Measurements from ENCODE around the gene CCDC167.

The CCDC167 gene

DNA sequence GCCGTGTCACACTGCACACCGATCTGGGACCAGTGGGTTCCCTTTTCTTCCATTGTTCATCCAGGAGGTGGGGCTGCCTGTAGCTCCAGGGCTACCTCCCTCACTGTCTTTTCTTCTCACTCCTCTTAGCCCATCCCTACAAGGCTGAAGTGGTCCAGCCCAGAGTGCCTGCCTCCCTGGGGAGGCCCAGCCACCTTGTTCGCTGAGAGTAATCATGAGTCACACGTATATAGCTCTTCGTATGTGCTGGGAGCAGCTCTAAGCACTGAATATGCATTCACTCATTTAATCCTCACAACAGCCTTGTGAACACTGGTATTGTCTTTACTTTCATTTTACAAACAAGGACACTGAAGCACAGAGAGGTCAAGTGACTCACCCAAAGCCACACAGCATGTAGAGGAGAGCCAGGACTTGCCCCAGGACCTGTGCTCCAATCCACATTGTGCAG is 14.7 kb upstream of the CCDC167 start:
- in situ Hi-C loops (cut with HindIII; ENCODE audit: low sequenced_read_pairs): no loop called here
- TF ChIP-seq, protein P1, sequence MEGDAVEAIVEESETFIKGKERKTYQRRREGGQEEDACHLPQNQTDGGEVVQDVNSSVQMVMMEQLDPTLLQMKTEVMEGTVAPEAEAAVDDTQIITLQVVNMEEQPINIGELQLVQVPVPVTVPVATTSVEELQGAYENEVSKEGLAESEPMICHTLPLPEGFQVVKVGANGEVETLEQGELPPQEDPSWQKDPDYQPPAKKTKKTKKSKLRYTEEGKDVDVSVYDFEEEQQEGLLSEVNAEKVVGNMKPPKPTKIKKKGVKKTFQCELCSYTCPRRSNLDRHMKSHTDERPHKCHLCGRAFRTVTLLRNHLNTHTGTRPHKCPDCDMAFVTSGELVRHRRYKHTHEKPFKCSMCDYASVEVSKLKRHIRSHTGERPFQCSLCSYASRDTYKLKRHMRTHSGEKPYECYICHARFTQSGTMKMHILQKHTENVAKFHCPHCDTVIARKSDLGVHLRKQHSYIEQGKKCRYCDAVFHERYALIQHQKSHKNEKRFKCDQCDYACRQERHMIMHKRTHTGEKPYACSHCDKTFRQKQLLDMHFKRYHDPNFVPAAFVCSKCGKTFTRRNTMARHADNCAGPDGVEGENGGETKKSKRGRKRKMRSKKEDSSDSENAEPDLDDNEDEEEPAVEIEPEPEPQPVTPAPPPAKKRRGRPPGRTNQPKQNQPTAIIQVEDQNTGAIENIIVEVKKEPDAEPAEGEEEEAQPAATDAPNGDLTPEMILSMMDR (IDR thresholded peaks at IDR 0.05; ENCODE audit: low read depth, low read length): no peak
- no peak overlapping the region for H3K4me3 ChIP-seq (ENCODE audit: low read depth, low read length)
- peak; percentile 68 for DNase-seq (ENCODE audit: low read depth, low spot score)

DNA sequence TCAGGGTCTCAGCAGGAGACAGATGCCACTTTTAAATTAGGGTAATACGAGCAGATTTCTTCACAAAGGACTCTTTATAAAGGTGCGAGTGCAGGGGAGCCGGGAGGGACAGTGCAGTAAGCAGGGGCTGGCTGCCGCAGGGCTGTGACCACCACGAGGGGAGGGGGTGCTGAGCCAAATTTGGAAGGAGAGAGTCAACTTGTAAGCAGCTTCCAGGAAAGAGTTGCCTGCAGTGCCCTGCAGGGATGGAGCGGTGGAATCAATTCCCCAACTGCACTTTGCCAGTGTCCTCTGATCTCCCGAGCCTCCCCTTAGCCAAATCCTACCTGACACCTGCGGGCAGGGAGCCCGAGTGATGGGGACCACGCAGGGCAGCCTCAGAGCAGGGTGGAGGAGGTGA is 13.9 kb upstream of the CCDC167 start:
- in situ Hi-C loops (cut with HindIII; ENCODE audit: low sequenced_read_pairs): no loop called here
- no peak overlapping the region for H3K4me3 ChIP-seq (ENCODE audit: low read depth, low read length)
- TF ChIP-seq, protein P1 (IDR thresholded peaks at IDR 0.05; ENCODE audit: low read depth, low read length): no peak
- no peak for DNase-seq (ENCODE audit: low read depth, low spot score)

DNA sequence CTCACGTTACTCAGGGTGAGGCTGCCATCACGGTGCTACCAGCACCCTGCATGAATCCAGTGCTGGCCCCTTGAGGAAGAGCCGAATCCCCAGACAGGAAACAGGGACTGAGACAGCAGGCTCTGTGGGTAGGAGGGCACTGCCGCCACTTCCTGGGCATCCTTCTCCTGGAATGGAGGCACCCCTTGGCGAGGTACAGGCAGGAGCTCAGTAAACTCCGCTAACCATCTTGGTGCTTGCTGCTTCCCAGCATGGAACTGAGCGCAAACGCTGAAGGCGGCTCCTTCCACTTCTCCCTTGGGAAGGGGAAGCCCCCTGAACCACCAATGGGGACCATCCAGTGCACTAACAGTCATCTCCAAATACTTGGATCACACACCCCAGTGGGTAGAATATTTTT is 13.5 kb upstream of the CCDC167 start:
- no peak overlapping the region for H3K4me3 ChIP-seq (ENCODE audit: low read depth, low read length)
- TF ChIP-seq, protein P1 (IDR thresholded peaks at IDR 0.05; ENCODE audit: low read depth, low read length): no peak
- no peak for DNase-seq (ENCODE audit: low read depth, low spot score)
- in situ Hi-C loops (cut with HindIII; ENCODE audit: low sequenced_read_pairs): no loop called here

DNA sequence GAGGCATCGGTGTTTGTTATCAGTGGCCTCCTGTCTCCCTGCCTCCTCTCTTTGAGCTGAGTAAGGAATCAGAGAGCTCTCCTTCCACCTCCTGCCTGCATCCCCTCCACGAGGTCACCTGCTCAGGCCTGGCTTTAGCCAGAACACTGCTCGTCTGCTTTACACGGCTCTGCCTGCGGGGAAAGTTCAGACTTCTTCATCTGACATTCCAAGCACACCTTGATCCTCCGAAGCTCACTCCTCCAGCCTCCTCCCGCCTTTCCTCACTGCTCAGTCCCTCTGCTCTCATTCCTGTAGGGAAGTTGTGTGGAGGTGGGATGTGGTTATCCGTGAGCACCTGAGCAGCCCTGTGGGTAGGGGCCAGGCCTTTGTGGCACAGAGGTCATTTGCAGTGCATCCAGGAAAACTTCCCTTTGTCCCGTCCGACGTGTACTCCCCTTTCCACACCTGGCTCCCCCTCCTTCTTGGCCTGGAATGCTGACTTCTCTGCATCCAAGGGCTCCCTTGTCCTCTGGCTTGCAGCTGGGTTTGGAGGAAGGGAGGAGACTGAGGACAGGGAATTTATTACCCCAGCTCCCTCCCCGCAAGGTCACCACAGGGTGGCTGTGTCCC is 12.8 kb upstream of the CCDC167 start:
- TF ChIP-seq, protein P1 (IDR thresholded peaks at IDR 0.05; ENCODE audit: low read depth, low read length): no peak
- H3K4me3 ChIP-seq (ENCODE audit: low read depth, low read length): no peak overlapping the region
- no peak for DNase-seq (ENCODE audit: low read depth, low spot score)
- in situ Hi-C loops (cut with HindIII; ENCODE audit: low sequenced_read_pairs): no loop called here

DNA sequence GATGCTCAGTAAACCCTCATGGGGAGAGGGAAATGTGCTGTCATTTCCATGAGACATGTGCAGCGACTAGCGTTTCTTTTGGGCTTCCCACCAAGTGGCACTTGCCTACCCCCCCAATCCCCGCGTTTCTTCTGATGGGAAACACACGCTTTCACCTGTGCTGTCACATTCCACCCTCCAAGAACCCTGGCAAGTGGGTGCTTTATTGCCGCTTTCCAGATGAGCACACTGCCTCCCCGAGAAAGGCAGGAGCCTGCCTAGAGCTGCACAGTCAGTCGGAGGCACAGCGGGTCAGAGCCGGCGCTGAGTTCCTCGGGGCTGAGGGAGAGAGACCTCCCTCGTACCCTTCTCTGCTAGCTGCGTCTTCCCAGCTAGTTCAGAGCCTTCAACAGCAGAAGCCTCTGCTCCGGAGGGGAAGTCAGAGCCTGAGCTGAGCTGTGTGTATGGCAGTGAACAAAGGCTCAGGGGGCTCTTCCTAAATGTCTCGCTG is 12.3 kb upstream of the CCDC167 start:
- in situ Hi-C loops (cut with HindIII; ENCODE audit: low sequenced_read_pairs): no loop called here
- DNase-seq (ENCODE audit: low read depth, low spot score): no peak
- TF ChIP-seq, protein P1 (IDR thresholded peaks at IDR 0.05; ENCODE audit: low read depth, low read length): no peak
- no peak overlapping the region for H3K4me3 ChIP-seq (ENCODE audit: low read depth, low read length)

DNA sequence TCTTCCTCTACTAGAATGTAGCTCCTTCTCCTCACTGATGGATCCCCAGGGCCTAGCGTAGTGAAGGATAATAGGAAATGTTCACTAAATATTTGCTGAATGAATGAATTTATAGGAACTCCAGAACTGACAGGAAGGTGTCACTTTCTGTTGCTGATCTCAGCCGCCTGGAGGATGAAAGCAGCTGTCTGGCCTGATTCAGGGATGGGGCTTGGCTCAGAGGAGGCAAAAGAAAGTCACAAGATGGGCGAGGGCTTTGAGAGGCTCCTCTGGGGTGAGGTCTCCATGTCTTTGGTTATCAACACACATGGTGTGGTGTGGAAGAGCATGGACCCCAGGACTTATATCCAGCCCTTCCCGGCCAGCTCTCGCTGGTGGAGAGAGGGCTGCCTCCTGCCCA is 11.5 kb upstream of the CCDC167 start:
- in situ Hi-C loops (cut with HindIII; ENCODE audit: low sequenced_read_pairs): no loop called here
- TF ChIP-seq, protein P1 (IDR thresholded peaks at IDR 0.05; ENCODE audit: low read depth, low read length): no peak
- H3K4me3 ChIP-seq (ENCODE audit: low read depth, low read length): no peak overlapping the region
- no peak for DNase-seq (ENCODE audit: low read depth, low spot score)
